SHP77 (cell line): Measurements from ENCODE around the gene CCDC85C.

Source experiments
- DNase-seq, 2 experiments: peaks; one replicate each; lab custom pipeline; 2025; lab: John Stamatoyannopoulos, UW

Gene CCDC85C

GRCh38 chr14:99522025-99522401, 82.0 kb downstream of the CCDC85C start:
- no peak for DNase-seq

GRCh38 chr14:99521176-99522024, 82.6 kb downstream of the CCDC85C start:
- DNase-seq = no peak

DNA sequence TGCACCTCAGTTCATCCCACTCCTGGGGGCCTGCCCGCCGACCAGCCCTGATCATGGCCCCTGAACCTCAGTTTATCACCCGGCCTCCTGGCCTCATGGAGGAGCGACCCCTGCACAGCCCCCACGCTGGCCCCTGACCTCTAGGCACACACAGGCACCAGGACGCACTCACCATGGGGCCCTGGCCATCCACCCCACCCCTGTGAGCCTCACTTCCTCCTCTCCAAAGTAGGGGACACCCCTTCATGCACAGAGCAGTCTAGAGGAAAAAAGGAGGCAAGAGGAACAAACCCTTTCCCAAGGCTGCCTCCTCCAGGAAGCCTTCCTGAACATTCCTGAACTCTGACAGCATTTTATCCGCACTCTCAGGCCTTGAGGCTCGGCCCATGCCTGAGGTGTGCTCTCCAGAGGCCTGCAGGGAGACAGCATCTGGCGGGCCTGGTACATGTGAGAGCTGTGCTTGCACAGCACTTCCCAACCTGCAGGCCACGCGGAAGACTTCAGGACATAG, 83.4 kb downstream of the CCDC85C start:
- DNase-seq = no peak

DNA sequence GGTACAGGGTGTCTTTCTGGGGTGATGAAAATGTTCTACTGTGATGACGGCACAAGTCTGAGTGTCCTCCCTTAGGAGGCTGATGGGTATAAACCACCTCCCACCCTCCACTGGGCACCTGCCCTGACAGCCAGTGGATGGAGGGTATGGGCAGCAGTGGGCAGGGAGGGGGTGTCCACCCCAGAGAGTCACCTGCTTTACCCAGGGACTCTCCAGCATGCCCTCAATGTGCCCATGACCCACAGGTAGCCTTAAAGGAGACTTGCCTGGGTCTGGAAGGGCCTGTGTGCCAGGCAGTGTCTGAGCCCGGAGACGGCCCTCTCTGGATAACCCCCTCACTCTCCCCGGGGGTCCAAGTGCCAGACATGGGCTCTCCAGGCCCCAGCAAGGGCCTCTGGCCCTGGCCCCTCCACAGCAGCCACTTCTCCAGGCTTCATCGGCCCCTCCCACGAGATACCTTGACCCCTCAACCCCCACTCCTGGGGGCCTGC, 84.0 kb downstream of the CCDC85C start:
- no peak for DNase-seq

- no peak for DNase-seq
These were observed 84.6 kb downstream of the CCDC85C start for GRCh38 chr14:99519347-99519881.

DNA sequence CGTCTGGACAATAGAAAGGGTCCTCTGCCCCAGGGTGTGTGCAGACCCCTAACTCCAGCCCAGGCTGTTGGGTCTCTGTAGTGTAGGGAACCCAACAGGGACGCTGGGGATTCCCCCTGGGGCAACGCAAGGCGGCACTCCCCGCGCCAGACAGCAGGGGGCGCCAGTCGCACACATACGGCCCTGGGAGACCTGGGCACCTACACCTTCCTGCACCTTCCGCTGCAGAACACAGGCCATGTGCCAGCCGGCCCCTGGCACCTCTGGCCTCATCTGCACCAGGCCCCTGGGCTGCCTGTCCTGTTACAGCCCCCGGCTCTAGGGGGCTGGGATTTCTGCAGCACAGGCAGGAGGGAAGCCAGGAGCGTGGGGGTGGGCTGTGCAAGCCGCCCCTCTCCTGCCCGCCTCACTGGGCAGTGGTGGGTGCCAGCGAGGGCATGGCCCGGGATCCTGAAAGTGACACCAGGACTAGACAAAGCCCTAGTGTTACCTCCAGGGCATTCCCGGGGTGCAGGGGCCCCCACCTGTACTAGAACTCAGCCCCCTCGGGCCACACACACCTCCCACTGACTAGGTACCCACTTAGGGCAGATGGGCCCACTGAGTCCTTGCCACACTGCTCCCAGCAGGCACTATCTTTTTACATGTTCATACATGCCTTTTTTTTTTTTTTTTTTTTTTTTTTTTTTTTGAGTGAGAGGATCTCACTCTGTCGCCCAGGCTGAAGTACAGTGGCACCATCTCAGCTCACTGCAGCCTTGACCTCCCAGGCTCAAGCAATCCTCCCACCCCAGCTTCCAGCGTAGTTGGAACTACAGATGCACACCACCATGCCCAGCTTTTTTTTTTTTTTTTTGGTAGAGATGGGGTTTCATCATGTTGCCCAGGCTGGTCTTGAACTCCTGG, 85.3 kb downstream of the CCDC85C start:
- DNase-seq = peak; percentile 39 to 48

GRCh38 chr14:99517643-99518381, 86.2 kb downstream of the CCDC85C start:
- no peak for DNase-seq

DNA sequence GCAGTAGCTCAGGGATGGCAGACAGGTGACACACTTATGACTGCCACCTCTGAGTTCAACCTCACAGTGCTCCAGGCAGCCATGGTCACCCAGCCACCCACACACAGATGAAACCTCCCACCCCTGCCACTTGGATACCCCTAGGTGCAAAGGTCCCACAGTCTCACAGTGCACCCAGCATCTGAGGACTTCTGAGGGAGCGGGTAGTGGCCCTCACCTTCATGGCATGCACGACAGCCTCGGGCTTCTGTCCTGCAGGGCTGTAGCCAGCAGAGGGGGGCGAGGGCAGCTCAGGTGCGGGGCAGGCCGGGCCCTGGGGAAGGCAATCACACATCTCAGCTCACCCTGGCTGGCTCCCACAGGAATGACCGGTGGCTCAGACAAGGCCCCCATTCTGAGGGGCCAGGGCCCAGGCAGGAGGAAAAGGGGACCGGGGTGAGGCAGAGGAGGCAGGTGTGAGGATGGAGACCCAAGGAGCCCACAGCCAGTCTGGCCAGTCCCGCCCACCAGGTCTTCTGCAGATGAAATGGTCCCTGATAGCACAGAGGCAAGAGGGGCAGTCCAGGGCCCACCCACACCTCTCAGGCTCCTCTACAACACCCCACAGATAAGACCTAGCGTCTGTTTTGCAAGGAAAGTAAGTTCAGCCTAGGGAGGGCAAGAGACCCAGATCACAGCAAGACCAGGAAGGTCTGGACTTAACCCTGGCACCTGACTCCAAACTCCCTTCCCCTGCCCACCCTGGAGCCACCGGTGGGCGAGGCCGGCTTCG, 87.0 kb downstream of the CCDC85C start:
- DNase-seq = no peak

- DNase-seq = no peak
These were observed 87.7 kb downstream of the CCDC85C start for GRCh38 chr14:99516156-99516870.

DNA sequence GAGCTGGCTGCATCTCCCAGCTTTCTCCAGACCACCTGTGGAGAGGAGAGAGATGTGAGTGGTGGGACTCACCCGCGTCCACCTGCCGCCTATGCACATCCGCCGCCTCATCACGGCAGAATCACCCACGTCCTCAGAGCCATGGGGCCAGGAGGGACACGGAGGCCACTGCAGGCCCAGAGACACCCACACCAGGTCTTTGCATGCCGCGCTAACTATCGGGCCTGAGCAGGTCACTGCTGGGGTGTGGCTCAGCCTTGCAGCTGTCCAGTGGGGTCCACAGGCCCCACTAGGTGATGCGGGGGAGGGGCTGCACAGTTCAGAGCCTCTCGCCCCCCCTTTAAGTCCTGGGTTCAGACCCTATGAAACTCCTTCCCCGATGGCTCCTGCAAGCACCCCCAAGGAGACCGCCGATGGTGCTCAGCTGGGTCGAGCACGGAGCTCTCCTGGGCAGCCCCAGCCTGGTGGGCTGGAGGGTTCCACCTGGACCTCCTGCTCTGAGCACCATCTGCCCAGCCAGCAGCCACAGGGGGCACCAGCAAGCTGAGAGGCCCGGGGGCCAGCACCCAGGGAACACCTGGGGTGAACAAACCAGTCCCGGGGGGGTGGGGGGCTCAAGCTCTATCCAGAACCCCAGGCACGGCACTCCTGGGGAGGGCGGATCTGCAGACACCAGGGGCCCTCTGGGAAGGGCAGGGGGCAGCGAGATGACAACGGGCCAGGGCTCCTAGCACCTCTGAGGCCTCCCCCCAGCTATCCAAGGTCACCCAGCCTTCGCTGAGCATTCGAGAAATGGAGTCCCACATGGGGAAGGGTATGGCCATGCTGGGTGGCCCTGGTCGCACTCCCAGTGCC, 88.5 kb downstream of the CCDC85C start:
- DNase-seq = no peak

GRCh38 chr14:99514552-99515300, 89.3 kb downstream of the CCDC85C start:
- DNase-seq = no peak

GRCh38 chr14:99513946-99514551, 90.0 kb downstream of the CCDC85C start:
- no peak for DNase-seq

GRCh38 chr14:99513183-99513694, 90.8 kb downstream of the CCDC85C start:
- DNase-seq = no peak

DNA sequence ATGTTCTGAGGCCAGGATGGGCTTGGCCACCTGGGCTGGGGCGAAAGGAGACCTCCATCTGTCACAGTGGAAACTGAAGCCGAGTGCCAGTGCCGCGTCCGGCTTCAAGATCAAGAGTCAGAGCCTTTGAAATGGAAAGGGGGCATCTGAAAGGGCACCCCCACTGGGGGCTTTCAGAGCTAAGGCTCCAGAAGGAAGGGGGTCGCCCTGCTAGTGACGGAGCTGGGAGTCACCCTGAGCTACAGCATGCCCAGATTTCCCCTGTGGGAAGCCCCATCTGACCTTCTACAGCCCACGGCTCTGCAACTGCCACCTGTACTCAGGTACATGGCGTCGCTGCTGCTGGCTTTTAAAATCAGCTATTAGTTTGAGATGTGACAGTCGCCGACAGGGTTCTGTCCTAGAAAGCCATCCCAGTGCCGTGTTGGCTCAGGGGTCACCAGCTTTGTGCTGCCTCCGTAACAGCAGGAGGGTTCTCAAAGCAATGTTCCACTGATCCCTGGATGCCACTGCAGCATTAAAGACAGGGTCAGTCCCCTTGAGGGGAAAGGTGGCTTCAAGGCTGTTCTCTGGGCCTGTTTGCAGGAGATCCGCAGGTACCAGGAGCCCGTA, 91.3 kb downstream of the CCDC85C start:
- DNase-seq = no peak

DNA sequence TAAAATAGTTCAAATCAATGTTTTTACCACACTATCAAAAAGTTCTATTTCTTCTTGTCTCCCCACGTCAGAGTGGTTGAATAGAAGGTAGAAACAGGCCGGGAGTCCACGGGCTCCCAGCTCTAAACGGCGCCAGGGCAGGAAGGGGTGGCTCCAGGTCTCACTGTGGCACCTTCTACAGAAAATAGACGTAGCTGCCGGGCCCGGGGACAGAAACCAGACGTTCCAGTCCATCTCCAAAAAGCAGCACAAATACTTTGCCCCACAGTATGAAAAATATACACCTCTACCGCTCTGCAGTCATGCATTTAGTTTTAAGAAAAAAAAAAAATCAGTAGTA, 91.9 kb downstream of the CCDC85C start:
- DNase-seq = no peak

- DNase-seq = no peak
These were observed 92.4 kb downstream of the CCDC85C start for GRCh38 chr14:99511421-99512109.
